Liver (tissue), 9 donors: Measurements from ENCODE around the gene CHDH. TPM values are rescaled to one million over a fixed set of nuclear protein-coding genes. Genes with fewer than 3 reads are reported as not detected.

Source experiments
- DNase-seq: peaks from one replicate; pipeline ENCODE4 v3.0.0-alpha.2; 2017; ENCODE audit warnings: low spot score
- H3K27ac ChIP-seq, 2 donors: one replicate each; pipeline ENCODE4 v1.7.0; 2013; ENCODE audit warnings: inconsistent platforms in 2 of 2, low read length in 2 of 2, control low read depth in 1 of 2, low read depth in 1 of 2, mild to moderate bottlenecking in 1 of 2
- H3K27me3 ChIP-seq, 4 donors: one replicate each; pipeline versions ENCODE4 v1.6.1 to v1.7.0; 2013; ENCODE audit warnings: low read length in 3 of 4, inconsistent platforms in 1 of 4, mild to moderate bottlenecking in 1 of 4, moderate library complexity in 1 of 4; ENCODE audit not compliant: control insufficient read depth in 4 of 4, insufficient read depth in 4 of 4
- H3K36me3 ChIP-seq, 4 donors: one replicate each; pipeline versions ENCODE4 v1.6.1 to v1.7.0; 2013; ENCODE audit warnings: low read length in 3 of 4, mild to moderate bottlenecking in 3 of 4, low read depth in 1 of 4, moderate library complexity in 1 of 4; ENCODE audit not compliant: control insufficient read depth in 4 of 4, insufficient read depth in 3 of 4
- H3K4me1 ChIP-seq, 4 donors: one replicate each; pipeline versions ENCODE4 v1.6.1 to v1.7.0; 2013; ENCODE audit warnings: low read length in 3 of 4, mild to moderate bottlenecking in 3 of 4, moderate library complexity in 1 of 4; ENCODE audit not compliant: control insufficient read depth in 4 of 4, insufficient read depth in 4 of 4
- H3K4me3 ChIP-seq, 3 donors: one replicate each; pipeline versions ENCODE4 v1.6.1 to v1.7.0; 2013; ENCODE audit warnings: low read length in 3 of 3, control low read depth in 1 of 3, low read depth in 1 of 3, mild to moderate bottlenecking in 1 of 3
- H3K9ac ChIP-seq, 2 donors: one replicate each; pipeline ENCODE4 v1.7.0; 2013; ENCODE audit warnings: low read length in 2 of 2, mild to moderate bottlenecking in 2 of 2, moderate library complexity in 2 of 2, control low read depth in 1 of 2, low read depth in 1 of 2
- H3K9me3 ChIP-seq, 4 donors: one replicate each; pipeline versions ENCODE4 v1.6.1 to v1.7.0; 2013; ENCODE audit warnings: low read length in 3 of 4; ENCODE audit not compliant: control insufficient read depth in 4 of 4
- CTCF ChIP-seq: fragments of 150-350 bp; IDR thresholded peaks from 2 replicates; pipeline ENCODE4 v1.5.1; 2017; ENCODE audit warnings: improper control_type of control experiment, low read depth, low read length; ENCODE audit not compliant: missing input control
- EGR1 ChIP-seq, 2 donors: IDR thresholded peaks; 2 replicates each; pipeline ENCODE4 v1.6.1; 2016 to 2018; ENCODE audit warnings: antibody characterized with exemption in 2 of 2, low read depth in 2 of 2
- FOXA1 ChIP-seq: IDR thresholded peaks from 2 replicates; pipeline ENCODE4 v1.6.1; 2016; ENCODE audit warnings: antibody characterized with exemption
- FOXA2 ChIP-seq: IDR thresholded peaks from 2 replicates; pipeline ENCODE4 v1.6.1; 2016; ENCODE audit warnings: antibody characterized with exemption
- HNF4A ChIP-seq, 2 donors: conservative IDR thresholded peaks; 2 replicates each; pipeline ENCODE4 v1.6.1; 2016; ENCODE audit warnings: antibody characterized with exemption in 2 of 2, mild to moderate bottlenecking in 2 of 2
- JUND ChIP-seq, 2 donors: IDR thresholded peaks; 2 replicates each; pipeline ENCODE4 v1.6.1; 2016; ENCODE audit warnings: antibody characterized with exemption in 2 of 2
- MAX ChIP-seq: IDR thresholded peaks from 2 replicates; pipeline ENCODE4 v1.6.1; 2016; ENCODE audit warnings: antibody characterized with exemption
- SP1 ChIP-seq: IDR thresholded peaks from 2 replicates; pipeline ENCODE4 v1.6.1; 2018; ENCODE audit warnings: antibody characterized with exemption, mild to moderate bottlenecking
- TAF1 ChIP-seq: conservative IDR thresholded peaks from 2 replicates; pipeline ENCODE4 v1.6.1; 2016; ENCODE audit warnings: antibody characterized with exemption, mild to moderate bottlenecking
- ZBTB33 ChIP-seq: IDR thresholded peaks from 2 replicates; pipeline ENCODE4 v1.6.1; 2016; ENCODE audit warnings: antibody characterized with exemption
- WGBS: extraction: QIAGEN DNeasy Blood & Tissue Kit; methylation state at CpG from one replicate; pipeline ENCODE4 v1.1.7; 2013; 5-methylcytosine and 5-hydroxymethylcytosine counted together
- polyA plus RNA-seq, 2 donors: library from polyadenylated mRNA; stranded (reverse) in 1 of 2; unstranded in 1 of 2; fragments of 200-250 nt in 1 of 2; fragments of >200 nt in 1 of 2; fragmentation: Nextera tagmentation in 1 of 2; extraction: Ambion mirVana in 1 of 2; gene quantifications; one replicate each; pipeline versions ENCODE4 v1.2.1 to v1.2.3, GENCODE V29; 2013 to 2015
- total RNA-seq, 2 donors: library from RNA; depleted of rRNA; stranded (reverse); fragments of >200 nt; gene quantifications; one replicate each; pipeline ENCODE4 v1.2.3, GENCODE V29; 2014
- donor health status: healthy.
- donor health status: healthy.
- donor health status: healthy.
- donor health status: healthy.
- donor health status: healthy.

Gene CHDH
- total and polyA plus RNA-seq, 4 donors = 9.1 to 34.0 (median 21.2) TPM

- TF ChIP-seq TAF1 = no peak
- no peak for TF ChIP-seq FOXA1
- TF ChIP-seq ZBTB33 = no peak
- TF ChIP-seq HNF4A (conservative IDR thresholded peaks at IDR 0.05) = no peak
- TF ChIP-seq EGR1 (IDR thresholded peaks at IDR 0.05; ENCODE audit: low read depth in 2 of 2) = no peak
- H3K27me3 ChIP-seq = no peaks in the 10 kb centered on the region
- peaks cover 0 to 2% (median 0%) of the 10 kb centered on the region in 4 donors for H3K4me1 ChIP-seq
- 90% methylated on average over 1 of the region's 1 CpG for WGBS
- H3K4me3 ChIP-seq = no peak overlapping the region
- H3K9ac ChIP-seq = no peak overlapping the region
- no peak overlapping the region for H3K27ac ChIP-seq
- H3K9me3 ChIP-seq = no peaks in the 10 kb centered on the region
- H3K36me3 ChIP-seq = peaks cover 0 to 12% (median 4%) of the 10 kb centered on the region in 4 donors
- no peak for DNase-seq
These were observed 17.6 kb downstream of the CHDH start for GRCh38 chr3:53828581-53828980.

- no peak for TF ChIP-seq CTCF
- no peak for TF ChIP-seq FOXA2
- TF ChIP-seq MAX = no peak
- TF ChIP-seq TAF1 = no peak
- Histone ChIP-seq H3K4me3 (no peak overlapping the region), H3K27ac (no peak overlapping the region), H3K9me3 (no peaks in the 10 kb centered on the region), H3K4me1 (peaks cover 0 to 2% (median 0%) of the 10 kb centered on the region in 4 donors), H3K36me3 (peaks cover 3 to 21% (median 13%) of the 10 kb centered on the region in 4 donors), H3K9ac (no peak overlapping the region), H3K27me3 (no peaks in the 10 kb centered on the region)
- WGBS = 75% methylated on average over 1 of the region's 1 CpG
- DNase-seq = no peak
These were observed 20.2 kb downstream of the CHDH start for GRCh38 chr3:53826048-53826447.

GRCh38 chr3:53824795-53825194 lies 21.4 kb downstream of the CHDH start:
- TF ChIP-seq FOXA1 = no peak
- TF ChIP-seq SP1 = no peak
- no peak for TF ChIP-seq CTCF
- no peak for TF ChIP-seq HNF4A (conservative IDR thresholded peaks at IDR 0.05)
- TF ChIP-seq ZBTB33 = no peak
- no peak for TF ChIP-seq JUND (IDR thresholded peaks at IDR 0.05)
- H3K9ac ChIP-seq = no peak overlapping the region
- H3K9me3 ChIP-seq = no peaks in the 10 kb centered on the region
- no peaks in the 10 kb centered on the region for H3K27me3 ChIP-seq
- peaks cover 6 to 31% (median 17%) of the 10 kb centered on the region in 4 donors for H3K36me3 ChIP-seq
- H3K4me3 ChIP-seq = no peak overlapping the region
- 91% methylated on average over 4 of the region's 4 CpGs for WGBS
- no peaks in the 10 kb centered on the region for H3K4me1 ChIP-seq
- no peak for DNase-seq
- H3K27ac ChIP-seq = no peak overlapping the region
